ENCODE data around the gene CFAP54. TPM values are rescaled to one million over a fixed set of nuclear protein-coding genes. Genes with fewer than 3 reads are reported as not detected.

The CFAP54 gene
- total and polyA plus RNA-seq, 2 donors (not counting 1 experiment from before 2014, with no cell fraction given), result 0.93 to 7.1 TPM

DNA sequence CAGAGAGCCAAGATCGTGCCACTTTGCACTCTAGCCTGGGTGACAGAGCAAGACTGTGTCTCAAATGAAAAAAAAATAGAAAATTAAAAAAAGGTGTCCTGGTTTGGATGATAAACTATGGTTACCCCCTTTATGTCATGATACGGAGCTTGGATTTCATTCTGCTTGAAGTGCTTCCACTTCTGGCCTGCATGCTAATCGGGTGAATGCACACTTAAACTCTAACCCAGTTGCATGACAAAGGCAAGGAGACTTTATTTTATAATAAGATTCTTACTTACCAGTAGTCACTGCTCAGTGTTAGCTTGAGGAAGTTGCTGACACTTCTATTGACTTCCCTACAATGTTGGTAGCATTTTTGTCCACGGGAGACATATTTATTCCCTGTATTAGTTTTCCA lies 24.3 kb downstream of the CFAP54 start:
- TF ChIP-seq EZH2 (IDR thresholded peaks at IDR 0.05; ENCODE audit: low read length, missing control alignments), result no peak
- TF ChIP-seq, protein P1, sequence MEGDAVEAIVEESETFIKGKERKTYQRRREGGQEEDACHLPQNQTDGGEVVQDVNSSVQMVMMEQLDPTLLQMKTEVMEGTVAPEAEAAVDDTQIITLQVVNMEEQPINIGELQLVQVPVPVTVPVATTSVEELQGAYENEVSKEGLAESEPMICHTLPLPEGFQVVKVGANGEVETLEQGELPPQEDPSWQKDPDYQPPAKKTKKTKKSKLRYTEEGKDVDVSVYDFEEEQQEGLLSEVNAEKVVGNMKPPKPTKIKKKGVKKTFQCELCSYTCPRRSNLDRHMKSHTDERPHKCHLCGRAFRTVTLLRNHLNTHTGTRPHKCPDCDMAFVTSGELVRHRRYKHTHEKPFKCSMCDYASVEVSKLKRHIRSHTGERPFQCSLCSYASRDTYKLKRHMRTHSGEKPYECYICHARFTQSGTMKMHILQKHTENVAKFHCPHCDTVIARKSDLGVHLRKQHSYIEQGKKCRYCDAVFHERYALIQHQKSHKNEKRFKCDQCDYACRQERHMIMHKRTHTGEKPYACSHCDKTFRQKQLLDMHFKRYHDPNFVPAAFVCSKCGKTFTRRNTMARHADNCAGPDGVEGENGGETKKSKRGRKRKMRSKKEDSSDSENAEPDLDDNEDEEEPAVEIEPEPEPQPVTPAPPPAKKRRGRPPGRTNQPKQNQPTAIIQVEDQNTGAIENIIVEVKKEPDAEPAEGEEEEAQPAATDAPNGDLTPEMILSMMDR (conservative IDR thresholded peaks at IDR 0.05 in 1 of 2, IDR thresholded peaks at IDR 0.05 in 1 of 2; ENCODE audit: low read depth in 1 of 2, low read length in 2 of 2), result no peak
- H3K9me3 ChIP-seq (ENCODE audit: control insufficient read depth, insufficient read depth, low read depth, low read length), result no peaks in the 10 kb centered on the region
- H3K27me3 ChIP-seq (ENCODE audit: control insufficient read depth, insufficient read depth, low read length), result no peaks in the 10 kb centered on the region
- no peaks in the 10 kb centered on the region for H4K20me1 ChIP-seq (ENCODE audit: control insufficient read depth, extremely low read depth, insufficient read depth, low read length)
- H3K9ac ChIP-seq (ENCODE audit: insufficient read depth, low read length), result no peak overlapping the region
- H3K36me3 ChIP-seq (ENCODE audit: control insufficient read depth, insufficient read depth, low read length), result no peaks in the 10 kb centered on the region
- no peak overlapping the region for H3K4me2 ChIP-seq (ENCODE audit: extremely low read depth, insufficient read depth, low read length)
- H3K4me1 ChIP-seq (ENCODE audit: control insufficient read depth, extremely low read depth, insufficient read depth, low read length), result peaks cover 8% of the 10 kb centered on the region
- no peak overlapping the region for H3K27ac ChIP-seq (ENCODE audit: insufficient read depth, low read length)
- DNase-seq (ENCODE audit: low read depth in 2 of 2), result peak; percentile 33 to 36
- peak overlapping the region; percentile 19 for H2AFZ ChIP-seq (ENCODE audit: low read length)
- H3K4me3 ChIP-seq (replicated peaks in 1 of 4; ENCODE audit: control extremely low read depth in 1 of 4, insufficient read depth in 1 of 4, low read depth in 3 of 4, low read length in 4 of 4), result no peak overlapping the region
- H3K79me2 ChIP-seq (ENCODE audit: control insufficient read depth, insufficient read depth, low read length), result no peaks in the 10 kb centered on the region

DNA sequence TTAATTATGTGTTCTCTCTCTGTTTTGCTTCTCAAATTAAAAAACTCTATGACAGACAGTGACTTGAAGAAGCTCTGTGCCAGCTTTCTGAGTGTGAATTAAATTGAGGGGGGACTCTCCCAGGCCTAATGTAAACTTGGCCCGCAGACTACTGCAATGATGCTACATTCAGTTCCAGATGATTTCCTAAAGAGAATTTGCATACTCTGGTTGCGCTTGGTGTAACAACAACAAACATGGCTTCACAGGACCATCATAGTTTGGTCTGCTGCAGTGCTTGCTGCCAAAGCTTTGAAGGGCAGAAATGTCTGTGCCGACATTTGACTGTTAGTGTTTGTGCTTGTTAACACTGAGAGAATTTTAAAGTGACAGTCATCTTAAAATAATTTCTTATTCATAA lies 25.0 kb downstream of the CFAP54 start:
- no peaks in the 10 kb centered on the region for H3K9me3 ChIP-seq (ENCODE audit: control insufficient read depth, insufficient read depth, low read depth, low read length)
- H2AFZ ChIP-seq (ENCODE audit: low read length), result peak overlapping the region; percentile 72
- peaks cover 8% of the 10 kb centered on the region for H3K4me1 ChIP-seq (ENCODE audit: control insufficient read depth, extremely low read depth, insufficient read depth, low read length)
- no peaks in the 10 kb centered on the region for H3K79me2 ChIP-seq (ENCODE audit: control insufficient read depth, insufficient read depth, low read length)
- H3K27ac ChIP-seq (ENCODE audit: insufficient read depth, low read length), result no peak overlapping the region
- H4K20me1 ChIP-seq (ENCODE audit: control insufficient read depth, extremely low read depth, insufficient read depth, low read length), result no peaks in the 10 kb centered on the region
- peak; percentile 30 to 67 for DNase-seq (ENCODE audit: low read depth in 2 of 2)
- peak overlapping the region; percentile 65 for H3K4me2 ChIP-seq (ENCODE audit: extremely low read depth, insufficient read depth, low read length)
- TF ChIP-seq, protein P1 (conservative IDR thresholded peaks at IDR 0.05 in 1 of 2, IDR thresholded peaks at IDR 0.05 in 1 of 2; ENCODE audit: low read depth in 1 of 2, low read length in 2 of 2), result no peak
- TF ChIP-seq EZH2 (IDR thresholded peaks at IDR 0.05; ENCODE audit: low read length, missing control alignments), result no peak
- no peak overlapping the region for H3K9ac ChIP-seq (ENCODE audit: insufficient read depth, low read length)
- no peaks in the 10 kb centered on the region for H3K27me3 ChIP-seq (ENCODE audit: control insufficient read depth, insufficient read depth, low read length)
- no peak overlapping the region for H3K4me3 ChIP-seq (replicated peaks in 1 of 4; ENCODE audit: control extremely low read depth in 1 of 4, insufficient read depth in 1 of 4, low read depth in 3 of 4, low read length in 4 of 4)
- no peaks in the 10 kb centered on the region for H3K36me3 ChIP-seq (ENCODE audit: control insufficient read depth, insufficient read depth, low read length)

DNA sequence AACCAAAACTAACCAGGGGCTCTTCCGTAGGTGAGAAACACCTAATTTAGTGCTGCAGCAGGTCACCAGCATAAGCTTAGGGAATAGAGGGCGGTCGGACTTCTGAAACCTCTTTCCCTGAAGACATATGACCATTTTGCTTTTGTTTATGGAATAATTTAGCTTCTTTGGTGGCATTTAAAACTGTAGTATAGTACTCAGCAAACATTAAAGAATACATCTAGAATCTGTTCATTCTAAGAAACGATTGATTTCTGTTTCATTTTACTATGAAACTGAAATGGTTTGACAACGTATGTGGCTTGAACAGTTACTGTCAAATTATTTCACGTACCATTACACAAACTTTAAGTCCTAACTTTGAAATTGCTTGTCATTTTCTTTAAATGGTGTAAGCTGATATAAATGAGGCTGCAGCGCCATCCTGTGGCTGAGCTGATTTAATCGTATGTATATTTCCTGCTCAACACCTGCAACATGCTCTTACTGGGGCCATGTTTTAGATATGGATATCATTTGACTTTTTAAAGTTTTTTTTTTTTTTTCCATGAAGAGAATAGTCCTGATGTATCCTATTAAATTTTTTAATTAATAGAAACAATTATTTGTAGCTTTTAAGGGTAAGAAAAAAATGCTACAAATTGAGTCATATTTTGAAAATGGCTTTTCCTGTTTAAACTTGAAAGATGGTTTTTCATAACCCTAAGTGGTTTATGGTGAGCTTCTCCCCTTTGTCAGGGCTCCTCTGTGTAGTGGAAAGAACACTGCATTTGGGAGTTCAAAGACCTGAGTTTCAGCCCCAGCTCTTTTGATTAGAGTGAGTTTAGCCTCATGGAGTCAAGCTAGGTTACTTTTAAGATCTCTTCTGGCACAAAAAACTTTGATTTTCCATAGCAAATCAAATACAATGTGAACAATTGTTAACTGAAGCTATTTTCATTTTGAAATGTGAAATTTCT lies 27.4 kb downstream of the CFAP54 start:
- Histone ChIP-seq H3K27ac (ENCODE audit: insufficient read depth, low read length) (no peak overlapping the region), H3K4me3 (replicated peaks in 1 of 4; ENCODE audit: control extremely low read depth in 1 of 4, insufficient read depth in 1 of 4, low read depth in 3 of 4, low read length in 4 of 4) (no peak overlapping the region), H3K9me3 (ENCODE audit: control insufficient read depth, insufficient read depth, low read depth, low read length) (no peaks in the 10 kb centered on the region), H3K9ac (ENCODE audit: insufficient read depth, low read length) (no peak overlapping the region), H3K79me2 (ENCODE audit: control insufficient read depth, insufficient read depth, low read length) (no peaks in the 10 kb centered on the region), H3K36me3 (ENCODE audit: control insufficient read depth, insufficient read depth, low read length) (no peaks in the 10 kb centered on the region), H3K4me1 (ENCODE audit: control insufficient read depth, extremely low read depth, insufficient read depth, low read length) (peaks cover 6% of the 10 kb centered on the region), H3K27me3 (ENCODE audit: control insufficient read depth, insufficient read depth, low read length) (no peaks in the 10 kb centered on the region), H3K4me2 (ENCODE audit: extremely low read depth, insufficient read depth, low read length) (peak overlapping the region; percentile 33), H2AFZ (ENCODE audit: low read length) (peak overlapping the region; percentile 42), H4K20me1 (ENCODE audit: control insufficient read depth, extremely low read depth, insufficient read depth, low read length) (no peaks in the 10 kb centered on the region)
- TF ChIP-seq, protein P1 (conservative IDR thresholded peaks at IDR 0.05 in 1 of 2, IDR thresholded peaks at IDR 0.05 in 1 of 2; ENCODE audit: low read depth in 1 of 2, low read length in 2 of 2), result peak; percentile 47
- no peak for TF ChIP-seq EZH2 (IDR thresholded peaks at IDR 0.05; ENCODE audit: low read length, missing control alignments)
- peak; percentile 66 to 88 for DNase-seq (ENCODE audit: low read depth in 2 of 2)

Measured in fibroblast of lung (primary cell).